Esophagus squamous epithelium (tissue), 4 donors: Measurements from ENCODE around the gene AKNA.

Experiments
- CTCF ChIP-seq, 6 experiments: fragments of 450-650 bp in 4 of 6; fragments of 200-600 bp in 2 of 6; sonication (generic) in 2 of 6; IDR thresholded peaks; one replicate each; pipeline ENCODE4 v1.5.1; 2016 to 2019; ENCODE audit warnings: antibody characterized with exemption in 6 of 6, mild to moderate bottlenecking in 4 of 6, moderate library complexity in 4 of 6
- POLR2A ChIP-seq, 4 donors: fragments of 450-650 bp; IDR thresholded peaks; one replicate each; pipeline ENCODE4 v1.6.1; 2017; ENCODE audit warnings: antibody characterized with exemption in 4 of 4, mild to moderate bottlenecking in 4 of 4, moderate library complexity in 3 of 4

- TF ChIP-seq CTCF (IDR thresholded peaks at IDR 0.05) (no peak), POLR2A (IDR thresholded peaks at IDR 0.05) (no peak)
These were observed 13.6 kb upstream of the AKNA start for GRCh38 chr9:114401344-114401743.
